HL-60 (cell line): Measurements from ENCODE around the gene SMO.

ENCODE experiments used
- DNase-seq, 2 experiments: peaks; one replicate each; pipeline ENCODE4 v3.0.0-alpha.2; 2010 to 2020; ENCODE audit warnings: low read depth in 1 of 2, low spot score in 1 of 2
- H3K27ac ChIP-seq: fragments of 250-450 bp; sonication (Bioruptor Pico); replicated peaks from 2 replicates; pipeline ENCODE4 v1.5.1; 2020; ENCODE audit warnings: mild to moderate bottlenecking, moderate library complexity
- H3K27me3 ChIP-seq: fragments of 250-450 bp; sonication (Bioruptor Pico); 2 replicates; pipeline ENCODE4 v1.5.1; 2021; ENCODE audit warnings: mild to moderate bottlenecking, moderate library complexity; ENCODE audit not compliant: insufficient read depth, poor library complexity, severe bottlenecking
- H3K4me3 ChIP-seq: replicated peaks from 2 replicates; pipeline ENCODE4 v1.5.1; 2011; ENCODE audit warnings: mild to moderate bottlenecking, control low read depth, low read length; ENCODE audit not compliant: insufficient read depth
- CTCF ChIP-seq: IDR thresholded peaks from one replicate; pipeline ENCODE4 v1.5.1; 2011; ENCODE audit warnings: low read length, control low read depth, inconsistent platforms; ENCODE audit not compliant: insufficient read depth
- GABPA ChIP-seq: IDR thresholded peaks from 2 replicates; pipeline ENCODE4 v1.6.1; 2012; ENCODE audit warnings: low read depth
- POLR2AphosphoS5 ChIP-seq: IDR thresholded peaks from 2 replicates; pipeline ENCODE4 v1.6.1; 2012; ENCODE audit warnings: low read depth
- REST ChIP-seq: IDR thresholded peaks from 2 replicates; pipeline ENCODE4 v1.6.1; 2012; ENCODE audit warnings: low read depth; ENCODE audit not compliant: insufficient replicate concordance
- SPI1 ChIP-seq: IDR thresholded peaks from 2 replicates; pipeline ENCODE4 v1.6.1; 2012; ENCODE audit warnings: low read depth, mild to moderate bottlenecking, borderline replicate concordance

SMO gene

DNA sequence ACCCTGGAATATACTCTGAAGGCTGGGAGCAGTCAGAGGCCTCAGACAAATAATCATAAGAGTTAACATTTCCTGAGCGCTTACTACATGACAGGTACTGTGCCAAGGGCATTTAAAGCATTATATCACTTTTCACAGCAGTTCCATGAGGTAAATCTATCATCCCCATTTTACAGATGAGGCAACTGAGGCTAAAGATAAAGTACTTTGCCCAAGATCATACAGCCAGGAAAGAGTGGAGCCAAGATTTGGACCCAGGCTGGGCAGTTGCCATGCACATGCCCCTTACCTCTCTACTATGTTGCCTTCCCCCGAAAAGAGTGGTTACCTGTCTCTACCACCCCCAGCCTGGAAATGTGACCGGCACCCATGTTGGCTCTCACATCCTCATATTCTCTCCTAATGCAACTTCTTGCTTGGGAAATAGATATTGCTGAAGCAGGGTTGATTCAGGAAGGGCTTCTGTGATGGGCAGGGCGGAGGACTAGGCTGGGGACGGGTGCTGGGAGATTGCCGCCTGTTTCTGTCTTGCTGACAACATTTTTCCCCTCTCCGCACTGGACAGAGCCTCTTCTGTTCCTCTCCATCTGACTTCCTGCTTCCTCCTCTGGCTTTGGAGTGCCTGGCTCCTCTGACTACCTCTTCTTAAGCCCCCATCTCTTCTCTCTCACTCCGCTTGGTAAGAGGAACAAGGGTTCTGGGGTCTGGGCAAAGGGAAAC is 13.8 kb downstream of the SMO start:
- Histone ChIP-seq H3K4me3 (no peak overlapping the region), H3K27me3 (no peaks in the 10 kb centered on the region), H3K27ac (no peak overlapping the region)
- TF ChIP-seq POLR2AphosphoS5 (no peak), CTCF (no peak), REST (no peak), SPI1 (no peak), GABPA (no peak)
- no peak for DNase-seq

GRCh38 chr7:129203050-129203741 is 14.8 kb downstream of the SMO start:
- no peaks in the 10 kb centered on the region for H3K27me3 ChIP-seq
- no peak for DNase-seq
- H3K27ac ChIP-seq, result no peak overlapping the region
- no peak overlapping the region for H3K4me3 ChIP-seq
- TF ChIP-seq POLR2AphosphoS5, result no peak
- no peak for TF ChIP-seq REST
- TF ChIP-seq SPI1, result no peak
- no peak for TF ChIP-seq GABPA
- no peak for TF ChIP-seq CTCF

DNA sequence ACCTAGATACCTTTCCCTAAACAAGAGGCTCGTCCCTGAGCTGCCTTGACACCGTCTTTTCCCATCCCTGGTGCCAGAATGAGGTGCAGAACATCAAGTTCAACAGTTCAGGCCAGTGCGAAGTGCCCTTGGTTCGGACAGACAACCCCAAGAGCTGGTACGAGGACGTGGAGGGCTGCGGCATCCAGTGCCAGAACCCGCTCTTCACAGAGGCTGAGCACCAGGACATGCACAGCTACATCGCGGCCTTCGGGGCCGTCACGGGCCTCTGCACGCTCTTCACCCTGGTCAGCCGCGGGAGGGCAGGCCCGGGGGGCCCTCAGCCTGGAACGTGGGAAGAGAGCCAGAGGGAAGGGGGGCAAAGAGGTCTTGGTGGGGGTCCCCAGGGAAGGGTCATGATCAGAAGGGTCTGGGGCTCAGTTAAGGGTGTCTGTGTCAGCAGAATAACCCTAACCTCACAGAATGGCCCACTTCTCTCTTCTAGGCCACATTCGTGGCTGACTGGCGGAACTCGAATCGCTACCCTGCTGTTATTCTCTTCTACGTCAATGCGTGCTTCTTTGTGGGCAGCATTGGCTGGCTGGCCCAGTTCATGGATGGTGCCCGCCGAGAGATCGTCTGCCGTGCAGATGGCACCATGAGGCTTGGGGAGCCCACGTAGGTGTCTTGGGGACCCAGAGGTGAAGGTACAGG is 16.8 kb downstream of the SMO start:
- Histone ChIP-seq H3K27ac (no peak overlapping the region), H3K4me3 (no peak overlapping the region), H3K27me3 (peaks cover 3% of the 10 kb centered on the region)
- no peak for DNase-seq
- TF ChIP-seq SPI1 (no peak), REST (no peak), CTCF (no peak), GABPA (no peak), POLR2AphosphoS5 (no peak)
